ENCODE data around the gene RYR2.

Gene RYR2

GRCh38 chr1:237228421-237228820, 186.4 kb downstream of the RYR2 start:
- TF ChIP-seq CTCF (IDR thresholded peaks at IDR 0.05), result no peak
- Mint-ChIP-seq H3K27ac (no peak overlapping the region), H3K4me3 (no peak overlapping the region), H3K9me3 (no peaks in the 10 kb centered on the region), H3K36me3 (ENCODE audit: low read depth) (no peaks in the 10 kb centered on the region), H3K4me1 (no peaks in the 10 kb centered on the region), H3K27me3 (ENCODE audit: low read depth, poor library complexity) (peaks cover 14% of the 10 kb centered on the region)
- DNase-seq, result no peak

- TF ChIP-seq CTCF (IDR thresholded peaks at IDR 0.05), result no peak
- no peaks in the 10 kb centered on the region for H3K36me3 Mint-ChIP-seq (ENCODE audit: low read depth)
- no peaks in the 10 kb centered on the region for H3K4me1 Mint-ChIP-seq
- H3K9me3 Mint-ChIP-seq, result no peaks in the 10 kb centered on the region
- H3K4me3 Mint-ChIP-seq, result no peak overlapping the region
- H3K27me3 Mint-ChIP-seq (ENCODE audit: low read depth, poor library complexity), result peaks cover 16% of the 10 kb centered on the region
- no peak overlapping the region for H3K27ac Mint-ChIP-seq
- no peak for DNase-seq
Observed at GRCh38 chr1:237229333-237229732, 187.3 kb downstream of the RYR2 start.

- H3K27ac Mint-ChIP-seq, result no peak overlapping the region
- no peak overlapping the region for H3K4me3 Mint-ChIP-seq
- DNase-seq, result no peak
- H3K27me3 Mint-ChIP-seq (ENCODE audit: low read depth, poor library complexity), result peaks cover 13% of the 10 kb centered on the region
- no peaks in the 10 kb centered on the region for H3K4me1 Mint-ChIP-seq
- TF ChIP-seq CTCF (IDR thresholded peaks at IDR 0.05), result no peak
- no peaks in the 10 kb centered on the region for H3K36me3 Mint-ChIP-seq (ENCODE audit: low read depth)
- H3K9me3 Mint-ChIP-seq, result no peaks in the 10 kb centered on the region
Observed at GRCh38 chr1:237232501-237232900, 190.5 kb downstream of the RYR2 start.

- TF ChIP-seq CTCF (IDR thresholded peaks at IDR 0.05), result no peak
- no peaks in the 10 kb centered on the region for H3K36me3 Mint-ChIP-seq (ENCODE audit: low read depth)
- peaks cover 10% of the 10 kb centered on the region for H3K27me3 Mint-ChIP-seq (ENCODE audit: low read depth, poor library complexity)
- H3K9me3 Mint-ChIP-seq, result no peaks in the 10 kb centered on the region
- no peak for DNase-seq
- no peak overlapping the region for H3K4me3 Mint-ChIP-seq
- no peaks in the 10 kb centered on the region for H3K4me1 Mint-ChIP-seq
- H3K27ac Mint-ChIP-seq, result no peak overlapping the region
Observed at GRCh38 chr1:237235091-237235490, 193.1 kb downstream of the RYR2 start.

- no peak for TF ChIP-seq CTCF (IDR thresholded peaks at IDR 0.05)
- Mint-ChIP-seq H3K36me3 (ENCODE audit: low read depth) (no peaks in the 10 kb centered on the region), H3K4me1 (no peaks in the 10 kb centered on the region), H3K9me3 (no peaks in the 10 kb centered on the region), H3K27me3 (ENCODE audit: low read depth, poor library complexity) (peaks cover 3% of the 10 kb centered on the region), H3K27ac (no peak overlapping the region), H3K4me3 (no peak overlapping the region)
- no peak for DNase-seq
Observed at GRCh38 chr1:237237721-237238120, 195.7 kb downstream of the RYR2 start.

GRCh38 chr1:237239248-237239647, 197.3 kb downstream of the RYR2 start:
- peak overlapping the region; percentile 61 for H3K27ac Mint-ChIP-seq
- H3K36me3 Mint-ChIP-seq (ENCODE audit: low read depth), result no peaks in the 10 kb centered on the region
- no peaks in the 10 kb centered on the region for H3K9me3 Mint-ChIP-seq
- no peaks in the 10 kb centered on the region for H3K27me3 Mint-ChIP-seq (ENCODE audit: low read depth, poor library complexity)
- DNase-seq, result no peak
- no peak for TF ChIP-seq CTCF (IDR thresholded peaks at IDR 0.05)
- no peak overlapping the region for H3K4me3 Mint-ChIP-seq
- H3K4me1 Mint-ChIP-seq, result no peaks in the 10 kb centered on the region

Measured in nephron progenitor cell (in vitro differentiated cells).